GM23338 (cell line): Measurements from ENCODE around the gene TMTC2. TPM values are rescaled to one million over a fixed set of nuclear protein-coding genes. Genes with fewer than 3 reads are reported as not detected.

Experiments used
- ATAC-seq: fragments of 200-7000 bp; cut with Tn5 transposase; 3 replicates; pipeline ENCODE4 v1.9.1; 2020
- DNase-seq: peaks from one replicate; pipeline ENCODE4 v3.0.0-alpha.2; 2015; ENCODE audit warnings: low spot score
- H2AFZ ChIP-seq: fragments of 200-600 bp; sonication (generic); 2 replicates; pipeline ENCODE4 v1.8.0; 2016; ENCODE audit warnings: antibody characterized with exemption, mild to moderate bottlenecking, moderate library complexity
- H3F3A ChIP-seq: fragments of 200-600 bp; sonication (generic); replicated peaks from 2 replicates; pipeline ENCODE4 v1.8.0; 2017; ENCODE audit warnings: antibody characterized with exemption, mixed run types, low read depth
- H3K27ac ChIP-seq: fragments of 200-600 bp; sonication (generic); 2 replicates; pipeline ENCODE4 v1.6.1; 2016; ENCODE audit warnings: low read depth
- H3K27me3 ChIP-seq: fragments of 200-600 bp; sonication (generic); 2 replicates; pipeline ENCODE4 v1.8.0; 2016; ENCODE audit warnings: mild to moderate bottlenecking, mixed run types, moderate library complexity; ENCODE audit not compliant: insufficient read depth
- H3K36me3 ChIP-seq: fragments of 200-600 bp; sonication (generic); 2 replicates; pipeline ENCODE4 v1.8.0; 2016; ENCODE audit warnings: mild to moderate bottlenecking; ENCODE audit not compliant: insufficient read depth
- H3K4me1 ChIP-seq: fragments of 200-600 bp; sonication (generic); 2 replicates; pipeline ENCODE4 v1.8.0; 2016; ENCODE audit warnings: mild to moderate bottlenecking, moderate library complexity; ENCODE audit not compliant: insufficient read depth
- H3K4me2 ChIP-seq: fragments of 200-600 bp; sonication (generic); 2 replicates; pipeline ENCODE4 v1.7.1; 2017; ENCODE audit warnings: mixed run types
- H3K4me3 ChIP-seq: fragments of 200-600 bp; sonication (generic); 2 replicates; pipeline ENCODE4 v1.6.1; 2016; ENCODE audit warnings: mixed run types
- H3K79me2 ChIP-seq: fragments of 200-600 bp; sonication (generic); replicated peaks from 2 replicates; pipeline ENCODE4 v1.8.0; 2017; ENCODE audit warnings: mild to moderate bottlenecking; ENCODE audit not compliant: insufficient read depth
- H3K9me2 ChIP-seq: fragments of 200-600 bp; sonication (generic); 2 replicates; pipeline ENCODE4 v1.8.0; 2017; ENCODE audit not compliant: insufficient read depth
- H4K20me1 ChIP-seq: fragments of 200-600 bp; sonication (generic); replicated peaks from 2 replicates; pipeline ENCODE4 v1.8.0; 2017; ENCODE audit warnings: mild to moderate bottlenecking; ENCODE audit not compliant: insufficient read depth
- H3K27ac Mint-ChIP-seq: 2 replicates; pipeline ENCODE4 v1.8.0; 2020; ENCODE audit warnings: inconsistent platforms, mild to moderate bottlenecking, moderate library complexity, mixed read lengths
- H3K27me3 Mint-ChIP-seq: 3 replicates; pipeline ENCODE4 v1.8.0; 2022; ENCODE audit warnings: low read depth, mild to moderate bottlenecking, moderate library complexity, mixed read lengths, inconsistent platforms; ENCODE audit not compliant: insufficient read depth, poor library complexity
- H3K36me3 Mint-ChIP-seq: 3 replicates; pipeline ENCODE4 v1.8.0; 2021; ENCODE audit warnings: low read depth, mild to moderate bottlenecking, inconsistent platforms, moderate library complexity, mixed read lengths
- H3K4me1 Mint-ChIP-seq: 3 replicates; pipeline ENCODE4 v1.8.0; 2020; ENCODE audit warnings: mild to moderate bottlenecking, inconsistent platforms, mixed read lengths
- H3K4me3 Mint-ChIP-seq: 3 replicates; pipeline ENCODE4 v1.8.0; 2021; ENCODE audit warnings: moderate library complexity, mild to moderate bottlenecking, inconsistent platforms, mixed read lengths
- H3K9me3 Mint-ChIP-seq: 3 replicates; pipeline ENCODE4 v1.8.0; 2020; ENCODE audit warnings: moderate library complexity, mild to moderate bottlenecking, inconsistent platforms, mixed read lengths
- CREB1 ChIP-seq: fragments of 250-450 bp; sonication (Bioruptor Pico); IDR thresholded peaks from 2 replicates; pipeline ENCODE4 v1.5.0; 2020; ENCODE audit warnings: low read depth, mild to moderate bottlenecking, moderate library complexity
- EZH2 ChIP-seq: fragments of 200-600 bp; sonication (generic); IDR thresholded peaks from one replicate; pipeline ENCODE4 v1.8.0; 2017; ENCODE audit warnings: antibody characterized with exemption, mild to moderate bottlenecking, low read depth; ENCODE audit not compliant: unreplicated experiment
- EZH2phosphoT487 ChIP-seq: fragments of 200-600 bp; sonication (generic); IDR thresholded peaks from one replicate; pipeline ENCODE4 v1.8.1; 2018; ENCODE audit warnings: antibody characterized with exemption; ENCODE audit not compliant: unreplicated experiment
- JUNB ChIP-seq: IDR thresholded peaks from one replicate; pipeline ENCODE4 v1.6.1; 2016; ENCODE audit warnings: antibody characterized with exemption; ENCODE audit not compliant: unreplicated experiment
- NANOG ChIP-seq: IDR thresholded peaks from 2 replicates; pipeline ENCODE4 v1.6.1; 2016; ENCODE audit warnings: antibody characterized with exemption, borderline replicate concordance
- POLR2AphosphoS5 ChIP-seq: IDR thresholded peaks from 2 replicates; pipeline ENCODE4 v1.6.1; 2016; ENCODE audit warnings: antibody characterized with exemption, low read depth
- STAT1 ChIP-seq: IDR thresholded peaks from one replicate; pipeline ENCODE4 v1.6.1; 2016; ENCODE audit warnings: antibody characterized with exemption; ENCODE audit not compliant: unreplicated experiment
- ZNF114 ChIP-seq: fragments of 250-450 bp; sonication (Bioruptor Pico); IDR thresholded peaks from 2 replicates; pipeline ENCODE4 v1.5.0; 2020; ENCODE audit warnings: mild to moderate bottlenecking, moderate library complexity
- ZNF331 ChIP-seq: fragments of 250-450 bp; sonication (Bioruptor Pico); IDR thresholded peaks from 2 replicates; pipeline ENCODE4 v1.5.0; 2020; ENCODE audit warnings: low read depth, mild to moderate bottlenecking, moderate library complexity
- polyA plus RNA-seq: library from polyadenylated mRNA; unstranded; fragments of >200 nt; fragmentation: Nextera tagmentation; extraction: Ambion mirVana; gene quantifications from 2 replicates; pipeline ENCODE4 v1.2.1, GENCODE V29; 2016
- total RNA-seq: library from RNA; depleted of rRNA; stranded (reverse); fragments of >200 nt; shearing (Covaris generic); gene quantifications from 2 replicates; pipeline ENCODE4 v1.2.3, GENCODE V29; 2014
- TF ChIP-seq, protein P1 (sequence below): fragments of 250-450 bp; sonication (Bioruptor Pico); IDR thresholded peaks from 2 replicates; pipeline ENCODE4 v1.5.0; 2020; ENCODE audit warnings: mild to moderate bottlenecking, moderate library complexity
- TF ChIP-seq, protein P2 (sequence below): IDR thresholded peaks from 2 replicates; pipeline ENCODE4 v1.6.1; 2016; ENCODE audit warnings: antibody characterized with exemption
- TF ChIP-seq, protein P3 (sequence below), 2 experiments: fragments of 200-600 bp in 1 of 2; sonication (generic) in 1 of 2; conservative IDR thresholded peaks; 2 replicates each; pipeline versions ENCODE4 v1.5.1 to v1.6.1; 2016 to 2017; ENCODE audit warnings: antibody characterized with exemption in 2 of 2, low read depth in 2 of 2, mild to moderate bottlenecking in 2 of 2, moderate library complexity in 1 of 2
- TF ChIP-seq, protein P4 (sequence below): IDR thresholded peaks from one replicate; pipeline ENCODE4 v1.6.1; 2018; ENCODE audit warnings: antibody characterized with exemption; ENCODE audit not compliant: unreplicated experiment

TMTC2 gene
- total and polyA plus RNA-seq, 2 experiments from 2014 or later, result 0.57 to 6.5 TPM

DNA sequence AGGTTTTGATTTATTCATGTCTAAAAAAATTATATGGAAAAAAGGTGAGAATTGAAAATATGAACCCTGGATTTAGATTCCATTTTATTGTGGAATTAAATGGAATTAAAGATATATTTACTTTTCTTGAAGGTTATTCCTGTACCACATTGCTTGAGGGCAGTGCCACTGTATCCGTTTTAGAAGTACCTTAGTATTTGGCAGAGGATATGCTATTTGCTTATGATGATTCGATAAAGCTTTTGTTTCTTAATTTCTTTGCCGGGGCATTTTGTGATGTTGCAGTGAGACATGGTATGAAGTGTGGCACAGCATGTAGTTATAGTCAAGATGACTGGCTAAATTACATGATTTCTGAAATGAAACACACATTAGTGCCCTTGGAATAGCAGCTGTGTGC is 7.6 kb downstream of the TMTC2 start:
- H3K9me2 ChIP-seq, result no peaks in the 10 kb centered on the region
- 0 out of 2 replicates have a peak, but pooled peaks cover 1% of the 10 kb centered on the region for H4K20me1 ChIP-seq
- TF ChIP-seq EZH2, result no peak
- TF ChIP-seq POLR2AphosphoS5, result no peak
- no peak for TF ChIP-seq EZH2phosphoT487
- TF ChIP-seq JUNB, result no peak
- no peak for TF ChIP-seq CREB1 (CRISPR knock-in tag)
- no peak for TF ChIP-seq NANOG
- no peak for TF ChIP-seq ZNF331
- TF ChIP-seq, protein P1, sequence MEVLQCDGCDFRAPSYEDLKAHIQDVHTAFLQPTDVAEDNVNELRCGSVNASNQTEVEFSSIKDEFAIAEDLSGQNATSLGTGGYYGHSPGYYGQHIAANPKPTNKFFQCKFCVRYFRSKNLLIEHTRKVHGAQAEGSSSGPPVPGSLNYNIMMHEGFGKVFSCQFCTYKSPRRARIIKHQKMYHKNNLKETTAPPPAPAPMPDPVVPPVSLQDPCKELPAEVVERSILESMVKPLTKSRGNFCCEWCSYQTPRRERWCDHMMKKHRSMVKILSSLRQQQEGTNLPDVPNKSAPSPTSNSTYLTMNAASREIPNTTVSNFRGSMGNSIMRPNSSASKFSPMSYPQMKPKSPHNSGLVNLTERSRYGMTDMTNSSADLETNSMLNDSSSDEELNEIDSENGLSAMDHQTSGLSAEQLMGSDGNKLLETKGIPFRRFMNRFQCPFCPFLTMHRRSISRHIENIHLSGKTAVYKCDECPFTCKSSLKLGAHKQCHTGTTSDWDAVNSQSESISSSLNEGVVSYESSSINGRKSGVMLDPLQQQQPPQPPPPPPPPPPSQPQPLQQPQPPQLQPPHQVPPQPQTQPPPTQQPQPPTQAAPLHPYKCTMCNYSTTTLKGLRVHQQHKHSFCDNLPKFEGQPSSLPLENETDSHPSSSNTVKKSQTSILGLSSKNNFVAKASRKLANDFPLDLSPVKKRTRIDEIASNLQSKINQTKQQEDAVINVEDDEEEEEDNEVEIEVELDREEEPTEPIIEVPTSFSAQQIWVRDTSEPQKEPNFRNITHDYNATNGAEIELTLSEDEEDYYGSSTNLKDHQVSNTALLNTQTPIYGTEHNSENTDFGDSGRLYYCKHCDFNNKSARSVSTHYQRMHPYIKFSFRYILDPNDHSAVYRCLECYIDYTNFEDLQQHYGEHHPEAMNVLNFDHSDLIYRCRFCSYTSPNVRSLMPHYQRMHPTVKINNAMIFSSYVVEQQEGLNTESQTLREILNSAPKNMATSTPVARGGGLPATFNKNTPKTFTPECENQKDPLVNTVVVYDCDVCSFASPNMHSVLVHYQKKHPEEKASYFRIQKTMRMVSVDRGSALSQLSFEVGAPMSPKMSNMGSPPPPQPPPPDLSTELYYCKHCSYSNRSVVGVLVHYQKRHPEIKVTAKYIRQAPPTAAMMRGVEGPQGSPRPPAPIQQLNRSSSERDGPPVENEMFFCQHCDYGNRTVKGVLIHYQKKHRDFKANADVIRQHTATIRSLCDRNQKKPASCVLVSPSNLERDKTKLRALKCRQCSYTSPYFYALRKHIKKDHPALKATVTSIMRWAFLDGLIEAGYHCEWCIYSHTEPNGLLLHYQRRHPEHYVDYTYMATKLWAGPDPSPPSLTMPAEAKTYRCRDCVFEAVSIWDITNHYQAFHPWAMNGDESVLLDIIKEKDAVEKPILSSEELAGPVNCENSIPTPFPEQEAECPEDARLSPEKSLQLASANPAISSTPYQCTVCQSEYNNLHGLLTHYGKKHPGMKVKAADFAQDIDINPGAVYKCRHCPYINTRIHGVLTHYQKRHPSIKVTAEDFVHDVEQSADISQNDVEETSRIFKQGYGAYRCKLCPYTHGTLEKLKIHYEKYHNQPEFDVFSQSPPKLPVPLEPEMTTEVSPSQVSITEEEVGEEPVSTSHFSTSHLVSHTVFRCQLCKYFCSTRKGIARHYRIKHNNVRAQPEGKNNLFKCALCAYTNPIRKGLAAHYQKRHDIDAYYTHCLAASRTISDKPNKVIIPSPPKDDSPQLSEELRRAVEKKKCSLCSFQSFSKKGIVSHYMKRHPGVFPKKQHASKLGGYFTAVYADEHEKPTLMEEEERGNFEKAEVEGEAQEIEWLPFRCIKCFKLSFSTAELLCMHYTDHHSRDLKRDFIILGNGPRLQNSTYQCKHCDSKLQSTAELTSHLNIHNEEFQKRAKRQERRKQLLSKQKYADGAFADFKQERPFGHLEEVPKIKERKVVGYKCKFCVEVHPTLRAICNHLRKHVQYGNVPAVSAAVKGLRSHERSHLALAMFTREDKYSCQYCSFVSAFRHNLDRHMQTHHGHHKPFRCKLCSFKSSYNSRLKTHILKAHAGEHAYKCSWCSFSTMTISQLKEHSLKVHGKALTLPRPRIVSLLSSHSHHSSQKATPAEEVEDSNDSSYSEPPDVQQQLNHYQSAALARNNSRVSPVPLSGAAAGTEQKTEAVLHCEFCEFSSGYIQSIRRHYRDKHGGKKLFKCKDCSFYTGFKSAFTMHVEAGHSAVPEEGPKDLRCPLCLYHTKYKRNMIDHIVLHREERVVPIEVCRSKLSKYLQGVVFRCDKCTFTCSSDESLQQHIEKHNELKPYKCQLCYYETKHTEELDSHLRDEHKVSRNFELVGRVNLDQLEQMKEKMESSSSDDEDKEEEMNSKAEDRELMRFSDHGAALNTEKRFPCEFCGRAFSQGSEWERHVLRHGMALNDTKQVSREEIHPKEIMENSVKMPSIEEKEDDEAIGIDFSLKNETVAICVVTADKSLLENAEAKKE, result no peak
- TF ChIP-seq ZNF114 (CRISPR knock-in tag), result no peak
- TF ChIP-seq, protein P2, sequence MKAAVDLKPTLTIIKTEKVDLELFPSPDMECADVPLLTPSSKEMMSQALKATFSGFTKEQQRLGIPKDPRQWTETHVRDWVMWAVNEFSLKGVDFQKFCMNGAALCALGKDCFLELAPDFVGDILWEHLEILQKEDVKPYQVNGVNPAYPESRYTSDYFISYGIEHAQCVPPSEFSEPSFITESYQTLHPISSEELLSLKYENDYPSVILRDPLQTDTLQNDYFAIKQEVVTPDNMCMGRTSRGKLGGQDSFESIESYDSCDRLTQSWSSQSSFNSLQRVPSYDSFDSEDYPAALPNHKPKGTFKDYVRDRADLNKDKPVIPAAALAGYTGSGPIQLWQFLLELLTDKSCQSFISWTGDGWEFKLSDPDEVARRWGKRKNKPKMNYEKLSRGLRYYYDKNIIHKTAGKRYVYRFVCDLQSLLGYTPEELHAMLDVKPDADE, result no peak
- no peak for TF ChIP-seq STAT1
- TF ChIP-seq, protein P3, sequence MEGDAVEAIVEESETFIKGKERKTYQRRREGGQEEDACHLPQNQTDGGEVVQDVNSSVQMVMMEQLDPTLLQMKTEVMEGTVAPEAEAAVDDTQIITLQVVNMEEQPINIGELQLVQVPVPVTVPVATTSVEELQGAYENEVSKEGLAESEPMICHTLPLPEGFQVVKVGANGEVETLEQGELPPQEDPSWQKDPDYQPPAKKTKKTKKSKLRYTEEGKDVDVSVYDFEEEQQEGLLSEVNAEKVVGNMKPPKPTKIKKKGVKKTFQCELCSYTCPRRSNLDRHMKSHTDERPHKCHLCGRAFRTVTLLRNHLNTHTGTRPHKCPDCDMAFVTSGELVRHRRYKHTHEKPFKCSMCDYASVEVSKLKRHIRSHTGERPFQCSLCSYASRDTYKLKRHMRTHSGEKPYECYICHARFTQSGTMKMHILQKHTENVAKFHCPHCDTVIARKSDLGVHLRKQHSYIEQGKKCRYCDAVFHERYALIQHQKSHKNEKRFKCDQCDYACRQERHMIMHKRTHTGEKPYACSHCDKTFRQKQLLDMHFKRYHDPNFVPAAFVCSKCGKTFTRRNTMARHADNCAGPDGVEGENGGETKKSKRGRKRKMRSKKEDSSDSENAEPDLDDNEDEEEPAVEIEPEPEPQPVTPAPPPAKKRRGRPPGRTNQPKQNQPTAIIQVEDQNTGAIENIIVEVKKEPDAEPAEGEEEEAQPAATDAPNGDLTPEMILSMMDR (conservative IDR thresholded peaks at IDR 0.05; ENCODE audit: low read depth in 2 of 2), result no peak
- TF ChIP-seq, protein P4, sequence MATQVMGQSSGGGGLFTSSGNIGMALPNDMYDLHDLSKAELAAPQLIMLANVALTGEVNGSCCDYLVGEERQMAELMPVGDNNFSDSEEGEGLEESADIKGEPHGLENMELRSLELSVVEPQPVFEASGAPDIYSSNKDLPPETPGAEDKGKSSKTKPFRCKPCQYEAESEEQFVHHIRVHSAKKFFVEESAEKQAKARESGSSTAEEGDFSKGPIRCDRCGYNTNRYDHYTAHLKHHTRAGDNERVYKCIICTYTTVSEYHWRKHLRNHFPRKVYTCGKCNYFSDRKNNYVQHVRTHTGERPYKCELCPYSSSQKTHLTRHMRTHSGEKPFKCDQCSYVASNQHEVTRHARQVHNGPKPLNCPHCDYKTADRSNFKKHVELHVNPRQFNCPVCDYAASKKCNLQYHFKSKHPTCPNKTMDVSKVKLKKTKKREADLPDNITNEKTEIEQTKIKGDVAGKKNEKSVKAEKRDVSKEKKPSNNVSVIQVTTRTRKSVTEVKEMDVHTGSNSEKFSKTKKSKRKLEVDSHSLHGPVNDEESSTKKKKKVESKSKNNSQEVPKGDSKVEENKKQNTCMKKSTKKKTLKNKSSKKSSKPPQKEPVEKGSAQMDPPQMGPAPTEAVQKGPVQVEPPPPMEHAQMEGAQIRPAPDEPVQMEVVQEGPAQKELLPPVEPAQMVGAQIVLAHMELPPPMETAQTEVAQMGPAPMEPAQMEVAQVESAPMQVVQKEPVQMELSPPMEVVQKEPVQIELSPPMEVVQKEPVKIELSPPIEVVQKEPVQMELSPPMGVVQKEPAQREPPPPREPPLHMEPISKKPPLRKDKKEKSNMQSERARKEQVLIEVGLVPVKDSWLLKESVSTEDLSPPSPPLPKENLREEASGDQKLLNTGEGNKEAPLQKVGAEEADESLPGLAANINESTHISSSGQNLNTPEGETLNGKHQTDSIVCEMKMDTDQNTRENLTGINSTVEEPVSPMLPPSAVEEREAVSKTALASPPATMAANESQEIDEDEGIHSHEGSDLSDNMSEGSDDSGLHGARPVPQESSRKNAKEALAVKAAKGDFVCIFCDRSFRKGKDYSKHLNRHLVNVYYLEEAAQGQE, result no peak
- ATAC-seq (no peak), DNase-seq (no peak)
- H3K27me3 Mint-ChIP-seq, result peaks cover 2% of the 10 kb centered on the region
- no peaks in the 10 kb centered on the region; the same call in 1 of the 2 replicates for H3K27me3 ChIP-seq
- H3K4me1 ChIP-seq, result peaks cover 11% of the 10 kb centered on the region; the same call in 1 of the 2 replicates
- peaks cover 15% of the 10 kb centered on the region for H3K4me1 Mint-ChIP-seq
- no peaks in the 10 kb centered on the region for H3F3A ChIP-seq
- H3K27ac Mint-ChIP-seq, result no peak overlapping the region
- no peak overlapping the region for H2AFZ ChIP-seq
- no peak overlapping the region for H3K4me3 ChIP-seq
- peaks cover 3% of the 10 kb centered on the region; the same call in 1 of the 3 replicates for H3K36me3 Mint-ChIP-seq
- no peaks in the 10 kb centered on the region for H3K9me3 Mint-ChIP-seq
- no peaks in the 10 kb centered on the region for H3K36me3 ChIP-seq
- H3K4me3 Mint-ChIP-seq, result no peak overlapping the region
- H3K27ac ChIP-seq, result no peak overlapping the region
- no peak overlapping the region for H3K4me2 ChIP-seq
- H3K79me2 ChIP-seq, result peaks cover 7% of the 10 kb centered on the region; the same call in 1 of the 2 replicates
